GM18519 (cell line): ENCODE results near the gene CHM.
"Not testable (repeated sequence)": the region's sequence is repeated elsewhere in the genome, so short reads cannot be mapped to it uniquely, and the experiment has no call there.

Experiments used
- ATAC-seq: cut with Tn5 transposase; IDR thresholded peaks from one replicate; pipeline ENCODE4 v1.9.1; 2021; ENCODE audit warnings: mild to moderate bottlenecking, moderate library complexity; ENCODE audit not compliant: unreplicated experiment, low FRiP score

CHM gene

DNA sequence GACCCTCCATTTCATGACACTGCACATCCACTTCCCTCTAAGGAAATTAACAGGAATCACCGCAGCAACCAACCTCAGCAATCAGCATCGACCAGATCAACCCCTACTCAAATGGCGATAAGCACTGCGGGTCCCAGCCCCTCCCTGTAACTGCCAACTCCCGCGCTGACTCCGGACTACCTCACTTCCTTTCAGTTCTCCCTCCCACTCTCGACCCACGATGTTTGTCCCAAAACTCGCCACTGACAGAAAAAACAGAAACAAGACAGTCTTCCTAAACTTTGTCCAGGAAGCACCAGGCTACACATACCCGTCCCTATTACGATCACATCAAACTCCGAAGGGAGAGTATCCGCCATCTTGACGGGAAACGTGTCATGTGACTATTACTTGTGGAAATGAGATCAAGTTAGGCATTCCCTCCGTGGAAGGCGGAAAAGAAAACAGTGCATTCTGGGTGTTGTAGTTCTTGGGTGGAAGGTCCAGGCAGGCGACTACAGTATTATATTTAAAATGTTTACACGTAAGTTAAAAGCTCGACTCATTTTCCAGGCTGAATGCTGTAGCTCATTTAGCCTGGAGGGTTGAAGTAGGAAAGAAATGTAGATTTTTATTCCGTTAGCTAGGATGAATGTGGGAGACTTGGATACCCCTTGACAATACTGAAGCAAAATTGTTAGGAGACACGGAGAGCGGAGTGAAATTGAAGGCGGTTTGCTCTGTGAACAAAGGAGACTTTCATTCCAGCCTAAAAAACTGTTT is at the start of gene CHM:
Gene CHM, minus strand, starts transcription at position 385 of the 762 bp plus-strand sequence. Its CDS starts 26 bp downstream, at position 359.
- peak; percentile 99 for ATAC-seq

GRCh38 chrX:86078650-86079049 is 31.3 kb upstream of the CHM start:
- ATAC-seq: no peak

GRCh38 chrX:86066998-86067397 is 19.6 kb upstream of the CHM start:
- no peak for ATAC-seq

- ATAC-seq: no peak
These were observed 14.0 kb upstream of the CHM start for GRCh38 chrX:86061407-86061806.

- no peak for ATAC-seq
These were observed 4.4 kb upstream of the CHM start for GRCh38 chrX:86051741-86052140.

DNA sequence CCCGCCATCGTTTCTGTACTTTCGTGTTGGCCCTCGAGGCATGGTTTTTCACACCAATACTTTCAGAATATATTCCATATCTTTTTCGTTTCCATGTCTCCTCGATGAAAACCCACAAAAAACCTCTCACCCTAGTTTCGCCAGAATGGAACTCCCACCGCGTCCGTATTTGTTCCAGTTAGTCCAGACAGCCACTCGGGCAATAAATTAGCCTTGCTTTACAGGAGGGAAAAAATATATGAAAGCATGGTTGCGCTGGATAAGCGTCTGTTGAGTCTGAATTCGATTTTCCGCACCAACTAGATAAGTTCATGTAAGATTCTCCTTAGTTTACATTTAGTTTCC is 550 bp upstream of the CHM start:
- ATAC-seq: no peak

GRCh38 chrX:86044216-86044615 is 3.1 kb downstream of the CHM start:
- ATAC-seq: no peak

GRCh38 chrX:86039625-86040568 is 7.5 kb downstream of the CHM start:
- ATAC-seq: no peak

DNA sequence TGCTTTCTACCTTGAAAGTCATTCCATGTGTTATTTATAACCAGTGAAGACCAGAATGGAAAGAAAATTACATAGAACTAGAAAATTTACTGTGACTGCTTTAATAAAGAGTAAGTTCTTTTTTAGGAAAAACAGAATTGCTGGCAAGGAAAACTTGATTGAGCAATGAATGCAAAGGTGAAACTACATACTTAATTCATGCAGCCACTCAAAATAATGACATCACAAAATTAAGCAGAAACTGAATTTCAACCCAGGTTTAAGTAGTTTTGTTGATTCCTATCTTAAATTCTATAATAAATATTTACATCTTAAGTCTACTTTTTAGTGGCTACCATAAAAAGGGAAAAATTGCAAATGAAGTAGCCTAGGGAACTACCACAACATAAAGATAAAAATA is 14.0 kb downstream of the CHM start:
- ATAC-seq: no peak

- no peak for ATAC-seq
These were observed 18.7 kb downstream of the CHM start for GRCh38 chrX:86028681-86029080.

GRCh38 chrX:86023811-86024210 is 23.5 kb downstream of the CHM start:
- ATAC-seq: no peak

GRCh38 chrX:86021652-86022289 is 25.6 kb downstream of the CHM start:
- no peak for ATAC-seq

DNA sequence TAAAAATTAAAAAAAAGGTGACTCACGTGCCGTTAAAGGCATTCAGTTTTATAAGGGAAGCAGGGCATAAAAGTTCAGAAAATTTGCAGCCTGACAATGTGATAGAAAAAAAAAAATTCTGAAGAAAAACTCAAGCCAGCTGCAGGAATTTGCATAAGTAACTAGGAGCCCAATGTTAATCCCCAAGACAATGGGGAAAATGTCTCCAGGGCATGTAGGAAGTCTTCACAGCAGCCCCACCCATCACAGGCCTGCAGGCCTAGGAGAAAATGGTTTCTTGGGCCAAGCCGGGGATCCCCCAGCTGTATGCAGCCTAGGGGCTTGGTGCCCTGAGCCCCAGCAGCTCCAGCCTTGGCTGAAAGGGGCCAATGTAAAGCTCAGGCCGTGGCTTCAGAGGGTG is 31.2 kb downstream of the CHM start:
- no peak for ATAC-seq

DNA sequence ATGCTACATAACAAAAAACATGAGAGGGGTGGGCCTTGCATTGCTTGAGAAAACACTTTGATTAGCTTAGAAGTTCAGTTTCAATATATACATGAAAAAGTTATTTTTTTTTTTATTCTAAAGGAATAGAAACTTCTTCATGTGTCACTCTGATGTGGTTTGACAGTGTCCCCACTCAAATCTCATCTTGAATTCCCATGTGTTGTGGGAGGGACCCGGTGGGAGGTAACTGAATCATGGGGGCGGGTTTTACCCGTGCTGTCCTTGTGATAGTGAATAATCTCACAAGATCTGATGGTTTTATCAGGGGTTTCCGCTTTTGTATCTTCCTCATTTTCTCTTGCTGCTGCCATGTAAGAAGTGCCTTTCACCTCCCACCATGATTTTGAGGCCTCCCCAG is 32.4 kb downstream of the CHM start:
- not testable (repeated sequence) for ATAC-seq

DNA sequence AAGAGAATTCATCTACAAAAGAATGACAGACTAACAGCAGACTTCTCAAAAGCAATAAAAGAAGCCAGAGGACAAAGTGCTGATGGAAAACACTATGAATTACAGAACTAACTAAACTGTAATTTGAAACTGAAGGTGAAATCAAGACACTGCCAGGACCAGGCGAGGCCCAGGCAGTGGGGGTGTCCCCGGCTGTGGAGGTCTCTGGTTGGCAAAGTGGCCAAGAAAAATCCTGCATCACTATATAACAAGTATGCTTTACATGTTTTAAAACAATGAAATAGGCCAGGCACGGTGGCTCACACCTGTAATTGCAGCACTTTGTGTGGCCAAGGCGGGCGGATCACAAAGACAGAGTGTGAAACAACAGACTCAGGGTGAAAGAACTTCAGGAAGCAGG is 32.9 kb downstream of the CHM start:
- no peak for ATAC-seq

DNA sequence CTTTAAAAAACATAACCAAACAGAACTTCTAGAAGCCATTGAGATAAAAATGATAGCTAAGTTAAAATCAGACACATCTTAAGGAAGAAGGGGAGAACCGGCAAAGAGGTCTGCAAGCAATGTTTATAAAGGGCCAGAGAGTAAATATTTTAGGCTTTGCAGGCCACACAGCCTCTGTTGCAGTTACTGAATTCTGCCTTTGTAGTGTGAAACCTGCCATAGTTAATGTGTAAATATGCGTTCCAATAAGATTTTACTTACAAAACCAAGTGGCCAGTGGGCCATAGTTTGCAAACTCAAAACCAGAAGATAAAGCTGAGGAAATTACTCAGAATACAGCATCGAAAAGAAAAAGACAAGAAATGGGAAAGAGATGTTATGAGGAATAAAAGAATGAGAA is 33.6 kb downstream of the CHM start:
- ATAC-seq: no peak

- ATAC-seq: no peak
These were observed 35.2 kb downstream of the CHM start for GRCh38 chrX:86012188-86012587.

- not testable (repeated sequence) for ATAC-seq
These were observed 37.6 kb downstream of the CHM start for GRCh38 chrX:86009803-86010202.

GRCh38 chrX:86007891-86008290 is 39.5 kb downstream of the CHM start:
- not testable (repeated sequence) for ATAC-seq

GRCh38 chrX:86002076-86002896 is 45.1 kb downstream of the CHM start:
- ATAC-seq: no peak
